ENCODE results near the gene C22orf15.

The C22orf15 gene

DNA sequence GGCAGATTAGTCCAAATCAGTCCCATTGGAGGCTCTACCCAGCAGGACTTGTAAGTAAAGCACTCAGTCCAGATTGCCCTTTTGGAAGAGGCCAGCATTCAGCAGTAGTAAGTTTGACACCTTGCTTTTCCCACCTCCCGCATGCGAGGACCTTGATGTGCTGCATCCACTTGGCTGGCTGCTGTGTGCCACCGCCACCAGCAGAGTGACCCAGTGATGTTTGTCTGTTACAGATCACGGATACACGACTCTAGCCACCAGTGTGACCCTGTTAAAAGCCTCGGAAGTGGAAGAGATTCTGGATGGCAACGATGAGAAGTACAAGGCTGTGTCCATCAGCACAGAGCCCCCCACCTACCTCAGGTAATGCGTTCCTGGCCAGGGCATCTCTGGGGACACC, 30.5 kb downstream of the C22orf15 start:
- Histone ChIP-seq H3K36me3 (ENCODE audit: control insufficient read depth, insufficient read depth, low read length) (no peaks in the 10 kb centered on the region), H3K4me3 (ENCODE audit: low read depth, low read length) (no peak overlapping the region), H3K4me1 (no peaks in the 10 kb centered on the region), H2AFZ (no peak overlapping the region), H3K27ac (no peak overlapping the region), H3K79me2 (peaks cover 14% of the 10 kb centered on the region), H3K9ac (no peak overlapping the region), H3K27me3 (ENCODE audit: control insufficient read depth, insufficient read depth, low read length) (no peaks in the 10 kb centered on the region), H3K9me3 (ENCODE audit: control insufficient read depth, low read length) (no peaks in the 10 kb centered on the region), H3K4me2 (ENCODE audit: low read length) (no peak overlapping the region)
- TF ChIP-seq, protein P1, sequence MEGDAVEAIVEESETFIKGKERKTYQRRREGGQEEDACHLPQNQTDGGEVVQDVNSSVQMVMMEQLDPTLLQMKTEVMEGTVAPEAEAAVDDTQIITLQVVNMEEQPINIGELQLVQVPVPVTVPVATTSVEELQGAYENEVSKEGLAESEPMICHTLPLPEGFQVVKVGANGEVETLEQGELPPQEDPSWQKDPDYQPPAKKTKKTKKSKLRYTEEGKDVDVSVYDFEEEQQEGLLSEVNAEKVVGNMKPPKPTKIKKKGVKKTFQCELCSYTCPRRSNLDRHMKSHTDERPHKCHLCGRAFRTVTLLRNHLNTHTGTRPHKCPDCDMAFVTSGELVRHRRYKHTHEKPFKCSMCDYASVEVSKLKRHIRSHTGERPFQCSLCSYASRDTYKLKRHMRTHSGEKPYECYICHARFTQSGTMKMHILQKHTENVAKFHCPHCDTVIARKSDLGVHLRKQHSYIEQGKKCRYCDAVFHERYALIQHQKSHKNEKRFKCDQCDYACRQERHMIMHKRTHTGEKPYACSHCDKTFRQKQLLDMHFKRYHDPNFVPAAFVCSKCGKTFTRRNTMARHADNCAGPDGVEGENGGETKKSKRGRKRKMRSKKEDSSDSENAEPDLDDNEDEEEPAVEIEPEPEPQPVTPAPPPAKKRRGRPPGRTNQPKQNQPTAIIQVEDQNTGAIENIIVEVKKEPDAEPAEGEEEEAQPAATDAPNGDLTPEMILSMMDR (IDR thresholded peaks at IDR 0.05): no peak

DNA sequence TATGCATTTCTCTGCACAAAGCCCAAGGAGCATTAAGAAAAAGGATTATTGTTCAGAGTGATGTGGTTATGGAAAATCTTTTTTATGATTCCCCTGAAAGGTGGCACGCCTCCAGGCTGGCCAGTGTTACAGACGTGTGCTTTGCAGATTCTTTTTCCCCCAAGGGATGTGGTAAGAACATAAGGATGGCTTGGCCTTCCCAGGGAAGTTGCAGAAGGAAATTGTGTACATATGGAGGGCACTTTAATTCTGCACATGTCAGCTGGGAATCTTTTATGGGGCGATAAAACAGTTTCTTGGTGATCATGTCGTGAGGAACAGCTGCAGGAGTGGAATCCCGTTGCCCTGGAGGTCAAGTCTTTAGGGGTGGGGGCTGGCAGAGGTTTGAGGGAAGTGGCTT, 33.7 kb downstream of the C22orf15 start:
- Histone ChIP-seq H3K9ac (no peak overlapping the region), H3K36me3 (ENCODE audit: control insufficient read depth, insufficient read depth, low read length) (no peaks in the 10 kb centered on the region)

DNA sequence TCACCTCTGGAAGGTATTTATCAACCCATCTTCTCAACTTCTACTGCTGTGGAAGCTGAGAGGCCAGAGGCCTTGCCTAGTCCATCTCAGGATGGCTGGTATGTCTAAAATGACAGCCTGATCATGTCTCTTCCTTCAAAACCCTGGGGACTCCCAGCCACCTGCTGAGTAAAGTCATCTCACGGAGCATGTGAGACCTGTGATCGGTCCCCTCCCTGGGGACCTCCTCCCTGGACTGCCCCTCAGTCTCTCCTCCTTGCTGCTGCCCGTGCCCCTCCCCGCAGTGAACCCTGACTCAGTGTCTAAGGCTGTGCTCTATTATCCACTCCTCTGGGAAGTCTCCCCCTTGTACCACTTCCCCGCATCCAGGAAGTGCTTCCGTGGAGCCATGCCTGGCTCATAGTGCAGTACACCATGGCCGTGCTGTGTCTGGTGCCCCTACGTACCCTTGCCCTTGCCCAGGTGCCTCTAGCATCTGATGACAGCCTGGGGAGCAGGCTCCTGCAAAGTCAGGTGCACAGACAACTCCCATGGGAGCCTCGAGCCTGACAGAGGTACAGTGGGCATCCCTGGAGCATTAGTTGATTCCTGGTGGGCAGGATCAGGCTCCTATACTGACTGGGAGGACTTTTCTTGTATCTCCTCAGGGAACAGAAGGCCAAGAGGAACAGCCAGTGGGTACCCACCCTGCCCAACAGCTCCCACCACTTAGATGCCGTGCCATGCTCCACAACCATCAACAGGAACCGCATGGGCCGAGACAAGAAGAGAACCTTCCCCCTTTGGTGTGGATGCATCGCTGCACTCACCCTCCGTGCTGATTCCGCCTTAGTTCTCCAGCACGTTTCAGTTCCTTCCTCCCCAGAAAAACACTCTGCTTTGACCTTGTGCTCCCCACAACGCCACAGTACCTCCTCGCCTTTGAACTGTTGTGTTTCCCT, 37.8 kb downstream of the C22orf15 start:
- Histone ChIP-seq H3K9ac (no peak overlapping the region), H2AFZ (no peak overlapping the region), H3K9me3 (ENCODE audit: control insufficient read depth, low read length) (no peaks in the 10 kb centered on the region), H3K27ac (no peak overlapping the region), H3K36me3 (ENCODE audit: control insufficient read depth, insufficient read depth, low read length) (no peaks in the 10 kb centered on the region), H3K4me3 (ENCODE audit: low read depth, low read length) (no peak overlapping the region), H3K27me3 (ENCODE audit: control insufficient read depth, insufficient read depth, low read length) (no peaks in the 10 kb centered on the region), H3K79me2 (no peaks in the 10 kb centered on the region), H3K4me1 (no peaks in the 10 kb centered on the region), H3K4me2 (ENCODE audit: low read length) (no peak overlapping the region)
- TF ChIP-seq, protein P1 (IDR thresholded peaks at IDR 0.05): no peak

More for the DNA sequence above, 33.7 kb downstream of the C22orf15 start:
- H3K9me3 ChIP-seq (ENCODE audit: control insufficient read depth, low read length): no peaks in the 10 kb centered on the region
- peaks cover 1% of the 10 kb centered on the region for H3K79me2 ChIP-seq
- no peaks in the 10 kb centered on the region for H3K4me1 ChIP-seq
- H3K4me3 ChIP-seq (ENCODE audit: low read depth, low read length): no peak overlapping the region
- no peak overlapping the region for H3K27ac ChIP-seq
- H3K4me2 ChIP-seq (ENCODE audit: low read length): no peak overlapping the region
- TF ChIP-seq, protein P1 (IDR thresholded peaks at IDR 0.05): no peak
- H3K27me3 ChIP-seq (ENCODE audit: control insufficient read depth, insufficient read depth, low read length): no peaks in the 10 kb centered on the region
- H2AFZ ChIP-seq: no peak overlapping the region

DNA sequence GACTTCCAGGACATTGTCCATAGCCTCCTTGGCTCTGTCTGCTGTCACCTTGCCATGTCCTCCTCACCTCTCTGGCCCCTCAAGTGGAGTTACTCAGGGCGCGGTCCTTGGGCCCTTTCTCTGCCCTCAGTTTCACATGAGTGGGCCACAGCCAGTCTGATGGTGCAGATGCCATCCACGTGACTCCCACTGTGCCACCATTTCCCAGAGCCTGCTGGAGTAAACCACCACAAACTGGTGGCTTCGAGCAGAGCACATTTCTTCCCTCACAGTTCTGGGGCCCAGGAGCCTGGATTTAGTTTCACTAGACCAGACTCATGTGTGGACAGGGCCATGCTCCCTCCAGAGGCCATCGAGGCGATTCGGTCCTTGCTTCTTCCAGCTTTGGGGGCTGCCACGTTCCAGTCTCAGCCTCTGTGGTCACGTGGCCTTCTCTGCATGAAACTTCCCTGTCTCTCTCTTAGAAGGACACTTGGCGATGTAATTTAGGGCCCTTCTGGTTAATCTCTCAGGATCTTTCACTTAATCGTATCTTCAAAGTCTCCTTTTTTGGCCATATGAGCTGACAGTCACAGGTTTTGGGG, 38.5 kb downstream of the C22orf15 start:
- Histone ChIP-seq H3K4me3 (ENCODE audit: low read depth, low read length) (no peak overlapping the region), H3K27me3 (ENCODE audit: control insufficient read depth, insufficient read depth, low read length) (no peaks in the 10 kb centered on the region), H3K4me2 (ENCODE audit: low read length) (no peak overlapping the region), H3K9ac (no peak overlapping the region), H3K9me3 (ENCODE audit: control insufficient read depth, low read length) (no peaks in the 10 kb centered on the region), H2AFZ (no peak overlapping the region), H3K79me2 (no peaks in the 10 kb centered on the region), H3K36me3 (ENCODE audit: control insufficient read depth, insufficient read depth, low read length) (no peaks in the 10 kb centered on the region), H3K4me1 (no peaks in the 10 kb centered on the region), H3K27ac (no peak overlapping the region)
- TF ChIP-seq, protein P1 (IDR thresholded peaks at IDR 0.05): no peak
